Measurements from ENCODE around the gene SMIM35.

DNA sequence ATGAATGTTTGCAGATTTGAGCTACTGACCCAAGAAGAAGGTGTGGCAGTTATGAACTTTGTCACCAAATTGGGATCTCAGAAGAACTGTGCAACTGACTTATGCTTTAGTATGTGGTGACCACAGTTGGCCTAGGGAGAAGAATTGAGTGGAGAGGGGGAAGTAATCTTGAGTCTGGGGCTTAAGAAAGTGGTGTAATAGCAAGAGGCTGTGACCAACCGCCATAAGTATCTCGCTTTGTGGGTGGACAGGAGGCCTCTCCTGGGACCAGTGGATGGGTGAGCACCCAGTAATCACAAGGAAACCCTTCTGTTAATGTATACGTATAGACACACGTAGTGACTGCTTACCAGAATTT is 113.3 kb downstream of the SMIM35 start:
- TF ChIP-seq, protein P1, sequence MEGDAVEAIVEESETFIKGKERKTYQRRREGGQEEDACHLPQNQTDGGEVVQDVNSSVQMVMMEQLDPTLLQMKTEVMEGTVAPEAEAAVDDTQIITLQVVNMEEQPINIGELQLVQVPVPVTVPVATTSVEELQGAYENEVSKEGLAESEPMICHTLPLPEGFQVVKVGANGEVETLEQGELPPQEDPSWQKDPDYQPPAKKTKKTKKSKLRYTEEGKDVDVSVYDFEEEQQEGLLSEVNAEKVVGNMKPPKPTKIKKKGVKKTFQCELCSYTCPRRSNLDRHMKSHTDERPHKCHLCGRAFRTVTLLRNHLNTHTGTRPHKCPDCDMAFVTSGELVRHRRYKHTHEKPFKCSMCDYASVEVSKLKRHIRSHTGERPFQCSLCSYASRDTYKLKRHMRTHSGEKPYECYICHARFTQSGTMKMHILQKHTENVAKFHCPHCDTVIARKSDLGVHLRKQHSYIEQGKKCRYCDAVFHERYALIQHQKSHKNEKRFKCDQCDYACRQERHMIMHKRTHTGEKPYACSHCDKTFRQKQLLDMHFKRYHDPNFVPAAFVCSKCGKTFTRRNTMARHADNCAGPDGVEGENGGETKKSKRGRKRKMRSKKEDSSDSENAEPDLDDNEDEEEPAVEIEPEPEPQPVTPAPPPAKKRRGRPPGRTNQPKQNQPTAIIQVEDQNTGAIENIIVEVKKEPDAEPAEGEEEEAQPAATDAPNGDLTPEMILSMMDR (IDR thresholded peaks at IDR 0.05): no peak
- TF ChIP-seq POLR2A (IDR thresholded peaks at IDR 0.05): no peak
